ENCODE data around the gene UNC80.

The UNC80 gene

DNA sequence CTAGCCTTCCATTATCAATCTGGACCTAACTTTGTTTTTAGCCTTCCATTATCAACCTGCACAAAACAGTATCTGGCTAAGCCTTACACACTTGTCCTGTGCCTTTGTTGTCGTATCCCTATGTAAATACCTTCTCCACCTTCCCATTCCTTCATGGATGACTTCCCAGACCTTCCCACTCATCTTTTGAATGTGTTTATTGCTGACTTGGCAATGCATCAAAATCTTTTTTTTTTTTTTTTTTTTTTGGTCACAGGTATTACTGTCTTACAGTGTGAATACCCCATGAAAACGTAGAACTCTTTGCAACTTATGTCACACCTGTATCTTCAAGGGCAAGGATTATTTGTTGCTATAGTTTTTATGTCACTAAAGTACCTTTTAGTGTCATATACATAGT, 256.5 kb downstream of the UNC80 start:
- no peak for DNase-seq (ENCODE audit: low read depth)

DNA sequence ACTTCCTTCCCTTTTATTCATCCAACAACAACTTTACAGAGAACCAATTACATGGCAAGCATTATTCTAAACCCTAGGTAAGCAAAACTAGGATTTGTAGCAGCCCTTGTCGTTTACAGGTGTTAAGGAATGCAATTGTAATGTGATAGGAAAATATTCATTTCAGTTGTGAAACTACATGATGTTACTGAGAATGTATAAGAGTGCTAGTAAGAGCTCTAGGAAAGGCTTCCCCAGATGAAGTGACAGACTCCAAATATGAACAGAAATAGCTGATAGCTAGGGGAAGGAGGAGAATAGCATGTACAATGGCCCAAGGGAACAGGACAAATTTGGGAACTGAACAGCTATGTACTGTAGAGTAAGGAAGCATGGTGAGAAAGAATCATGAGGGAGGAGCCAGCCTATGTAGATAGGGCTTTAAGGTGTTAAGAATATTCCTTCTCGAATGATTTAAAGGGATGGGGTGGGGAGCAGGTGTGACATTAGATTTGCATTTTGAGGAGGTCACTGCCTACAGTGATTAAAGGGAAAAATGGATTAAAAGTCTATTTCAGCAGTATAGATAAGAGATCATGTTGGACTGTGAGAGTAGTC, 262.6 kb downstream of the UNC80 start:
- DNase-seq (ENCODE audit: low read depth) = no peak

- DNase-seq (ENCODE audit: low read depth) = no peak
These were observed 264.0 kb downstream of the UNC80 start for GRCh38 chr2:210035679-210036078.

GRCh38 chr2:210038078-210038477, 266.4 kb downstream of the UNC80 start:
- no peak for DNase-seq (ENCODE audit: low read depth)

DNA sequence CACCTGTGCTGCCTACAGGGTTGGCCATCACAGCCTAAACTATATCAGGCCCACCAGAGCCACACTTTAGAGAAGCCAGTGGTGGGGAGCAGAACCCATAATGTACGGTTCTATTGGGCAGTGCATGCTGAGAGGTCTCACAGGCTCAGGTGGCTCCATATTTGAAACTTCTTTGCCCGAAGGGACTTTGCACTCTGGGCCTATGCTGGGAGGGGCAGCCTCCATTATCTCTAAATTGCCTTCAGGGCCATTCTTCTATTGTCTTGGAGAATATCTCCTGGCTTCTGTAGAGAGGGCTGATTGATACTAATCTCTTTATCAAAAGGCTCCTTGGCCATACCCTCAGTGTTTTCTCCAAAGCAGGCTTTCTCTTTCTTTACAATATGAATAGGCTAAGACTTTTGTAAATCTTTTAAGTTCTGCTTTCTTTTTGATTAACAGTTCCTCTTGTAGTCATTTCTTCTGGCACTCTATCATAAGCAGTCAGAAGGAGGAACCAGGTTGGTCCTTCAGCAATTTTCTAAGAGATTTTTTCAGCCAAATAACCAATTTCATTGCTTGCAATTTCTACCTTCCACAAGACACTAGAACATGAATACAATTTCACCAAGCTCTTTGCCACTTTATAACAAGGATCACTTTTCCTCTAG, 275.3 kb downstream of the UNC80 start:
- DNase-seq (ENCODE audit: low read depth) = no peak

All from stimulated activated CD8-positive, alpha-beta memory T cell treated with anti-CD3 and anti-CD28 coated beads, Interleukin-15, amount 100 ng/mL, for 24 hours (primary cell).